Anterior cingulate cortex (tissue), 58 donors: ENCODE results near the gene PIK3C2A.
A peak's percentile ranks its signal among the peaks of the same experiment; 100 is the strongest.
"Not testable (repeated sequence)": the region's sequence is repeated elsewhere in the genome, so short reads cannot be mapped to it uniquely, and the experiment has no call there.

Experiments
- DNase-seq, 58 donors: peaks; one replicate each; lab custom pipeline; 2025; lab: John Stamatoyannopoulos, UW

Gene PIK3C2A

GRCh38 chr11:17207317-17208256, at the start of gene PIK3C2A:
TSS of gene PIK3C2A (minus strand) at chr11:17207986. CDS start at chr11:17169741, 38,245 bp downstream.
- peak; percentile 49 to 97 (median 92) for DNase-seq

DNA sequence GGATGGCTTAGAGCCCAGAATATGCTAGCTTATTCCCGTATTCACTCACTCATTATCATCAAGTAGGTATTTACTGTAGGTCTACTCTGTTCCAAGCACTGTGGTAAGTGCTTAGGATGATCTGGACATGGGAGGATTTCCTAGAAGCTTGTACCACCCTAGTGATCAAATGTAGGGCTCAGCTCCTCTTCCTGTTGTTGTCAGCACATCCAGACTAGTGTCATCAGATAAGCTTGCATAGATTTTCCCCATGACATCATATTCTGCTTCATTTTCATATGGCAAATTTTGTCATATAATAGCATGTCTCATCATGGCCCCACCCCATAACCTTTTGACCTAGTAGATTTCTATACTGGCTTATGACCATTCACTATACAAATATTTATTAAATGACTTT, 49.4 kb upstream of the PIK3C2A start:
- DNase-seq, result no peak

- DNase-seq, result no peak
Observed at GRCh38 chr11:17256512-17256911, 48.7 kb upstream of the PIK3C2A start.

- no peak for DNase-seq
Observed at GRCh38 chr11:17252704-17253103, 44.9 kb upstream of the PIK3C2A start.

DNA sequence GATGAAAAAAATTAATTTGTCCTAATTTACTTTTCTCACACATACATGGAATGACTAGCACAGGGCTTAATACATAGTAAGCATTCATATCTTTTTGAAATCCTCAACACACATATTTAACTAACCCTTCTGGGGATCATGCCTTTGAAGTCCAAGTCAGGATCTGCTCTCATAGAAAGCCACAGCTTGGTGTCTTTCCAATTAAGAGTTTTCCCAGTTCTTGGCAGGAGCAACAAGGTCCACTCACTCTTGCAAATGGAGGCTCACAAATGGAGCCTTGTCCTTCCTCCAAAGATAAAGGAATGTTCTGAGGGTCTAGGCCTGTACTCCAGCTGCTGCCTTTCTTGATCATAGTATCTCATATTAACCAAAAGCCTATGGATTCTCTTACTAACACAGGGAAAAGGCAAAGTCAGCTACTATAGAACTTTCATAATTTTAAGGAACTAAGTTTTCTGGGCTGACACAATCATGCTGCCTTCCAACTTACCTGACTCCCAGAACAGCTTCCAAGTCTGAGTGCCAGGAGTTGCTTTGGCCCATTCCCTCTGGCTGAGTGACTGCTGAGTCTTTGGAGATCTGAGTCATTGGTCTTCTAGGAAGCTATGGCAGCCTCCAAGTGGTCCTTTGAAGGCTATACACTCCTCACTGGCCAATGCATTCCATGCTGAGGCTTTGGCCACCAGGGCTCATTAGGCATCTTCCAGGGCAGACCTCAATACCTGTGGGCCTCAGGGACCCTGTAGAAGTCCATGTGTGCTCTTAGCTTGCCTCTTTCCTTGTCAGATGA, 43.0 kb upstream of the PIK3C2A start:
- no peak for DNase-seq

DNA sequence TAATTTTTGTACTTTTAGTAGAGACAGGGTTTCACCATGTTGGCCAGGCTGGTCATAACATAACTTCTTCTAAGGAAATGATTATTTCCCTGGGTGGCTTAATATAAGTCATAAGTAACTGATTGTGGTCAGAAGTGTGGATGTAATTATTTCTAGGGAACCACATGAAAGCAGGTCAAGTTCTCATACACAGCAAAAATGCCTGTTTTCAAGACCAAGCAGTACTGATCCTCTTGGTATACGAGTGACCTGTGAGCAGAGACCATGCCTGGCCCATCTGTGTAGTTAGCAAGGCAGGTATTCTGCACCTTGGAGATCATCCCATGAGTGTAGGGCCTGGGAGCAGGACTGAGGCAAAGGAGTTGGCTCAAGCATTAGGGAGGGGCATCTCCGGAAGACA, 36.3 kb upstream of the PIK3C2A start:
- no peak for DNase-seq

DNA sequence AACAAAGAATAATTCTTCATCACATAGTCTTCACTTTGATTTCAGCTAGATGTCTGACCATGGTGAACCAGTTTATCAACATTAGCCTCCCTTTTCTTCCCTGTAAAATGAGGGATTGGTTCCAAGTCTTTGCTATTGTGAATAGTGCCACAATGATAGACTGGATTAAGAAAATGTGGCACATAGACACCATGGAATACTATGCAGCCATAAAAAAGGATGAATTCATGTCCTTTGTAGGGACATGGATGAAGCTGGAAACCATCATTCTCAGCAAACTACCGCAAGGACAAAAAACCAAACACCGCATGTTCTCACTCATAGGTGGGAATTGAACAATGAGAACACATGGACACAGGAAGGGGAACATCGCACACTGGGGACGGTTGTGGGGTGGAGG, 35.2 kb upstream of the PIK3C2A start:
- DNase-seq, result not testable (repeated sequence)

GRCh38 chr11:17240780-17241179, 33.0 kb upstream of the PIK3C2A start:
- no peak for DNase-seq

- not testable (repeated sequence) for DNase-seq
Observed at GRCh38 chr11:17239927-17240326, 32.1 kb upstream of the PIK3C2A start.

DNA sequence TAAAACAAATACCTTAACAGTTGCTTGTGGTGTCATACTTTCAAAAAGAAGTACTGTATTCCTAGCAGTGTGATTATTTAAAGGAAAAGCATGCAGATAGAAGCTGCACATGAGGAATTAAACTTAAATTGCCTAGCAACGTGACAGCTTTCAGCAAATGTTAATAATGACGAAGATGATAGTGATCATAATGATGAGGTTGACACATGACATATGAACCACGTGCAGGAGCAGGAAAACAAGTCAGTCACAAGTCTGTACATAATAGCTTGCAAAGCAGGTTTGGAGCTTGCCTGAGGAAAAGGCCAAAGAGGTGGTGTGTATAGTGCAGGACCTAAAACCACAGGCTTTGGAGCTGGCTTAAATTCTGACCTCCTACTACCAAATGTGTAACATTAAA, 30.6 kb upstream of the PIK3C2A start:
- no peak for DNase-seq

DNA sequence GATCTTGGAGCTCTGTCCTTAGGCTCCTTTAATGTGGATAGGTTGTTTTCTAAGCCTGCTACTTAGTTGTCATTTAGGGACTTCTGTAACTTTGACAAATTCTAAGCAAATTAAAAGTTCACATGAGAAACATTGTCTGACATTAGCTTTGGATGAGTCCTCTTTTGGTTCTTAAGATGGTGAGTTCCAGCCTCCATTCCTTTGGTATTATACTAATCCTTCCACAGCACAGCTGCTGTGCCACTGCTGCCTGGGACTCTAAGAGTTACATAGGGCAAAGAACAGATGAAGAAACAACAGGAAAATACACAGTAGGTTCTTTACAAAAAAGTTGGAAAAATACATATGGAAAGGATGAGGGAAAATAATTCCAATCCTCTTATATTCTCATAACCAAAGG, 25.3 kb upstream of the PIK3C2A start:
- DNase-seq, result no peak

- DNase-seq, result no peak
Observed at GRCh38 chr11:17230867-17231851, 23.4 kb upstream of the PIK3C2A start.

- DNase-seq, result no peak
Observed at GRCh38 chr11:17229481-17230152, 21.8 kb upstream of the PIK3C2A start.

DNA sequence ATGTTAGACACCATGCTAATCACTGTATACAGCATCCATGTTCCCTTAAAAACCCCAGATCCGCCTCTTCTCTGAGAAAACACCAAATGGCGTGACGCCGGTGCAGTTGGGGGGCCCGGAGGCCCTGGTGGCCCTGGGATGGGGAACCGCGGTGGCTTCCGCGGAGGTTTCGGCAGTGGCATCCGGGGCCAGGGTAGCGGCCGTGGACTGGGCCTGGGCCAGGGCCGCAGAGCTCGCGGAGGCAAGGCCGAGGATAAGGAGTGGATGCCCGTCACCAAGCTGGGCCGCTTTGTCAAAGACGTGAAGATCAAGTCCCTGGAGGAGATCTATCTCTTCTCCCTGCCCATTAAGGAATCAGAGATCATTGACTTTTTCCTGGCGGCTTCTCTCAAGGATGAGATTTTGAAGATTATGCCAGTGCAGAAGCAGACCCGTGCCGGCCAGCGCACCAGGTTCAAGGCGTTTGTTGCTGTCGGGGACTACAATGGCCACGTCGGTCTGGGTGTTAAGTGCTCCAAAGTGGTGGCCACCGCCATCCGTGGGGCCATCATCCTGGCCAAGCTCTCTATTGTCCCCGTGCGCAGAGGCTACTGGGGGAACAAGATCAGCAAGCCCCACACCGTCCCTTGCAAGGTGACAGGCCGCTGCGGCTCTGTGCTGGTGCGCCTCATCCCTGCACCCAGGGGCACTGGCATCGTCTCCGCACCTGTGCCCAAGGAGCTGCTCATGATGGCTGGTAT, 20.6 kb upstream of the PIK3C2A start:
- not testable (repeated sequence) for DNase-seq

DNA sequence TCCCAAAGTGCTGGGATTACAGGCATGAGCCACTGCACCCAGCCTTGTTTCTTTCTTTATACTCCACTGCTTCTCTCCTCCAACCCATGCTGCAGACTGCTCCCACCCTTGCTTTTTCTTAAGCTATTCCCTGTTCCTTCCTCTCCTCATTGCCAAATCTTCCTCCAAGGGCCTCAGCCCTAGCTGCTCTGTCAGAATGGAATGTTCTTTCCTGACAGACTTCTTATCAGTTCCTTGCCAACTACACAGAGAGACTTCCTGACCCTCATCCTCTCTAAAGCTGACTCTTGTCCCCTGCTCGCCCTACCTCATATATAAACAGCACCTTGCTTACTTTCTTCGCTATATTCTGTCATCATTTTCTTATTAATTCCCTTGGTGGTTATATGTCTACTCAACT, 16.9 kb upstream of the PIK3C2A start:
- no peak for DNase-seq

GRCh38 chr11:17221968-17222367, 14.2 kb upstream of the PIK3C2A start:
- DNase-seq, result no peak

DNA sequence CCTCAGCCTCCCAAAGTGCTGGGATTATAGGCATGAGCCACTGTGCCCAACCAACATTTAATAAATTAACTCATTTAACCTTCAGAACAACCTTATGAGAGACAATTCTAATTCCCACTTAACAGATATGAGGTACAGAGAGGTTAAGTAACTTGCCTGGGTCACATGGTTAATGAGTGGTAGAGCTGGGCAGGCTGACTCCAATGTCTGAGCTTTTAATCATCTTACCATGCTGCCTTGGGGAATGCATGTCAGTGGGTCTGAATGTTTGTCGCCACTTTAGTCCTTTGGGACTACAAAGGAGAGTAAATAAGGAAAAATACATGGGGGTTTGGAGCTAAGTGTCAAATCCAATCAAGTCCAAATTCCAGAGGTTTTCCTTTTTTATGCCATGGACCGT, 11.2 kb upstream of the PIK3C2A start:
- no peak for DNase-seq

DNA sequence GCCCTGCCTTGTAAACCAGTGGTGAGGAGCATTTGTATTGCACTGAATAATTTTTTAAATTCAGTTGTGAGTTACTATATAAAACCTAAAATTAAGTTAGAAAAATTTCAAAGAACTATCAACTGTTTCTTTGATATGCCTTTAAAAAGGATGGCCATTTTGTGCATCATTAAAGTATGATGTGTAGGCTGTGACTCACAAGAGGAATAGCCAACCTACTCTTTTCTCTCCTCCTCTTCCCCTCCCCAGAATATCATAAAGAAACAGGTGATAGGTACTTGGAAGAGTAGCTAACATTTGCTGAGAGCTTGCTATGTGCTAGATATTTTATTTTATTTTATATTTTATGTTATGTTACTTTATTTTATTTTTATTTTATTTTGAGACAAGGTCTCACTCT, 10.6 kb upstream of the PIK3C2A start:
- DNase-seq, result no peak

DNA sequence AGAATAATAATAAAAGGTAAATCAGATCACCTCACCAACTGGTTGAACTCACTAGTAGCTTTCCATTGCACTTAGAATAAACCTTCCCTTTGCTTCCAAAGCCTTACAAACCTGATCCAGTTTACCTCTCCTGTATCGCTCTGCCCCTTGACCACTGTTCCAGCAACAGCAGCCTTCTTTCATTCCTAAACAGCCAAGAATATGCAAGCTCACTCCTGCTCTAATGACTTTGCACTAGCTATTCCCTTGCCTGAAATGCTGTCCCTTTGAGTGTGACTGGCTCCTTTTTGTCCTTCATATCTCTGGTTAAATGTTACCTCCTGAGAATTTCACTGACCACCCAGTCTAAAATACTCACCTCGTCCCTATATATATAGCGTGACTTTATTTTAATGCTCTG, 9.6 kb upstream of the PIK3C2A start:
- no peak for DNase-seq
